NCI-H2107 treated with DMSO at 0.1 percent for 48 hours (cell line): ENCODE data around the gene EXOC4.

Source experiments
- DNase-seq: peaks from one replicate; lab custom pipeline; 2025; ENCODE audit not compliant: unreplicated experiment; lab: John Stamatoyannopoulos, UW

The EXOC4 gene

DNA sequence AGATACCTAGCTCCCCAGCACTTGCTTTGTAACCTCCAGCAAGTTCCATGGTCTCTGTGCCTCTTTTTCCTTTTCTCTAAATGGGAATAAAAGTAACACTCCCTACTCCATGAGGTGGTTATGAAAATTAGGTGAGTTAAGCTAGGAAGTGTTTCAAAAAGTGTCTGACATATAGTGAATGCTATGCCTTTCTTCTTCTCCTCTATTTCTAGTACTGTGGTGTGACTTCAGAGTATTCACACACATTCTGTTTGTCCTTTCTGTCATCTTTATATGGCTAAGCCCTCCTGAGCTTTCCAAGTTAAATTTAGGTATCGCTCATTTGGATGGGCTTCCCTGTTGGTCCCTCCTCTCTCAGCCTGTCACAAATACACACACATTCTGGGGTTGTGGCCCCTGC, 229.7 kb downstream of the EXOC4 start:
- no peak for DNase-seq

GRCh38 chr7:133484086-133484485, 231.2 kb downstream of the EXOC4 start:
- DNase-seq = peak; percentile 8

- no peak for DNase-seq
Observed at GRCh38 chr7:133489906-133490305, 237.0 kb downstream of the EXOC4 start.

GRCh38 chr7:133491201-133491691, 238.4 kb downstream of the EXOC4 start:
- no peak for DNase-seq

DNA sequence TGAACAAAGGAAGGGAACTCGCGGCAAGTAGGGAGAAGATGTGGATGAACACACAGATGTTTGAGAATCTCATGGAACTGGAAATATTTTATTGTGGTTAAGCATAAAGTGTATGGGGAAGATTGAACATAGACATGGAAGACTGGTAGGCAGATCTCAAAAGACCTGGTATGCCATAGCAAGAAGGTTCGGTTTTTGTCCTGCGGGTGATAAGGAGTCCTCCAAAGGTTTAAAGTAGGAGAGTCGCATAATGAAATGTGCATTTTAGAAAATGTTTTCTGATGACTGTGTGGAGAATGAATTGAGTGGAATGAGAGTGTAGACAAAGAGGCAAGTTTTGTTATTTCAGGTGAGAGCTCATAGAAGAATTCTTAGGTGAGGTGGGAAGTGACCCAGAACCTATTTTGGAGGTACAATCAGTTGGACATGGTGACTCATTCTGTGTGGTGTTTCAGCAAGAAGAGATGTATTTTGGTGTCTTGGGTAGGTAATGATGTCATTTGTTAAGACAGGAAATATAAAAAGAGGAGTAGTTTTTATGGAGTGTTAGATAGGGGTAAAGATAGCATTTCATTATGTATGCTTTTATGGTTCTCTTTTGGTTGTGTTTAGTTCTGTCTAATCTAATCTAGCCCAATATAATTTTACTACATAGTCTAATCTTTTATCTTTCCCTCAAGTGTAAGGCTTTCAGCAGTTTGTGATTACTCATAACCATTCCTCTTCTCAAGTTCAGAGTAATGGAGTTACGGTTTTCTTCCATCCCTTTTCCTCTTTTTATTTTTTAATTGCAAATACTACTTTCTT, 239.2 kb downstream of the EXOC4 start:
- no peak for DNase-seq

DNA sequence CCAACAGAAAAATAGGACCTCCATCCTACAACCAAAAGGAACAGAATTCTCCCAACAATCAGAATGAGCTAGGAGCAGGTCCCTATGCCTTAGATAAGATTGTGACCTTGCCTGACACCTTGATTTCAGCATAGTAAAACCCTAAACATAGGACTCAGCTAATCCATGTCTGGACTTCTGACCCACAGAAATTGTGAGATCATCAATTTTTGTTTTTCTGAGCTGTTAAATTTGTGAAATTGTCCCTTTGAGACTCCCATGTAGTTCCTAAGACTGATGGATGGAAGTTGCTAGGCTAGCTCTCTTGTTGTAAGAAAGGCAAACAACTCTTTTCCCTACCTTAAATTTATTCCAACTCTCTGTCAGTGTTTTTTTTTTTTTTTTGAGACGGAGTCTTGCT, 244.2 kb downstream of the EXOC4 start:
- DNase-seq = no peak

GRCh38 chr7:133501771-133502170, 248.9 kb downstream of the EXOC4 start:
- DNase-seq = no peak

DNA sequence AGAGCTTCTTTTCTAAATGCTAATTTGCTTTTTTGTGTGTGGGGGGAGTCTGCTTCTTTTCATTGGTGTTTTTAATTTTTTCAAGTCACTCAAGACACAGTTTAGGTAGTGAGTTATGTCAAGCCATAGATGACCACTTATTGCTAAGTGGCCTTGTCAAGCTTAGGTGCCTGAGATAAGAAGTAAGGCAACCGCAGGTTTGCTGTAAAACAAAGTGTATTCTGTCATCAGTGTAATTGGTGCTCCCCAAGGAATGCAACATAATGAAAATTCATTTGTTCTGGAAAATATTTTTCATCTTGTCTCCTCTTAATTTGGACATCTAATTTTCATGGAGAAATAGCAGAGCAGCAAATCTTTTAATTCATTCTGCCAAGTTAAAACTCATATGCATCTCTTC, 249.6 kb downstream of the EXOC4 start:
- DNase-seq = no peak

DNA sequence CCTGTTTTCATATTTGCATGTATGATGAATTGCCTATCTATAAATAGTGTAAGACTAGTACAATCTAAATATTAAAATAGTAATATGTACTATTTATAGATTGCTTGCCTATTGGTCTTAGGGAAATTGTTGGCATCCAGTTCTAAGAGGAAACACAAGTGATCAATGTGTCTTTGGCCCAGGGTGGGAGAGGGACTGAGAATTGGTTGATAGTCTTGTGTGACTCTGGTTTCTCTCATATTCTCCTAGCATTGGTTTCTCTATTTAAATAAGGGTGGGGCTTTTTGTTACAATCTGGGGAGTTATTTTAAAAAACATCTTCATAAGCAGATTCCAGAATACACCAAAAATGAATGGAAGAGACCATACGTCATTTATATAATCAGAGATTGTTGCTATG, 250.1 kb downstream of the EXOC4 start:
- DNase-seq = no peak

DNA sequence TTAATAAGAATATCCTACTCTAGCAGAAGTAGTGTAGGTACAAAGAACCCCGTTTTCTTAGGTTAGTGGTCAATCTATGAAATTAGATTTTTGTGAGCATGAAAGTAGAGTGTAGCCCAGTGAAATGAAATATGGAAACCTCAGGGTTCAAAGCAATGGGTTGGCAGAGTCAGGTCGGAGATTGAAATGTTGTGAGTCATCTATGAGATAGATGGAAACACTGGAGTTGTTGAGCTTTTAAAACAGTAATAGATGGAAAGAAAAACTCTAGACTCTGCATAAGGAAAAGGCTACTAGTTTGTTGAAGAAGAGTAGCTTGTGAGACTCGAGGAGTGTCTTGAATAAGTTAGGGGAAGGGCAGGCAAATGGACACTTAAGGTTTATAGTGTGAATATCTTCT, 251.9 kb downstream of the EXOC4 start:
- no peak for DNase-seq

DNA sequence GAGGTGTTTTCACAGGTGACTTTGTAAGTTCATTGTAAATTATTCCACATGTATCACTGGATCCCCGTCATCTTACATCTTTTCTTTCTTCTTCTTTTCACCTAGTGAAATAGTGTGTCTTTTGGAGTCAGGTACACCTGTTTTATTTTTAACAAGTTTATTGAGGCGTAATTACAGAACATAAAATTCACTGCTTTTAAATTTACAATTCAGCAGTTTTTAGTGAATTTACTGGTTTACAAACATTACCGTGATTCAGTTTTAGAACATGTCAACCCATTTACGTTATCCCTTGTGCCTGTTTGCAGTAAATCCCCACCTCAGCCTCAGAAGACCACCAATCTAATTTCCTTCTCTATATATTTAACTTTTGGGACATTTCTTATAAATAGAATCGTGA, 256.9 kb downstream of the EXOC4 start:
- DNase-seq = no peak

- no peak for DNase-seq
Observed at GRCh38 chr7:133510326-133511055, 257.6 kb downstream of the EXOC4 start.

GRCh38 chr7:133511252-133511651, 258.4 kb downstream of the EXOC4 start:
- no peak for DNase-seq

DNA sequence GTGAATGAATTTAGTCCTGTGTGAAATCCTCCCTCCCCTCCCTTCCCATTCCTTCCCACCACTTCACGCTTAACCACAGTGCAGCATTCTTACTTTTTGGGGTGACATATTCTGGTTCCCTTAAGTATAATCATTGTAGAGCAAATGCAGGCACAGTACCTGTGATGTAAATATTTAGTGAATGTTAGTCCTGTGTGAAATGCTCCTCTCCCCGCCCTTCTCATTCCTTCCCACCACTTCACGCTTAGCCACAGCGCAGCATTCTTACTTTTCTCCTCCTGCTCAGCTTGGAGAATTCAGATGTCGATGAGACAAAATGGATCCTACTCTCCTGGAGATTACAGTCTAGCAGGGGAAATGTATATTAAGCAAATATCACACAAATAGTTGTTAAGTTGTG, 258.8 kb downstream of the EXOC4 start:
- no peak for DNase-seq

DNA sequence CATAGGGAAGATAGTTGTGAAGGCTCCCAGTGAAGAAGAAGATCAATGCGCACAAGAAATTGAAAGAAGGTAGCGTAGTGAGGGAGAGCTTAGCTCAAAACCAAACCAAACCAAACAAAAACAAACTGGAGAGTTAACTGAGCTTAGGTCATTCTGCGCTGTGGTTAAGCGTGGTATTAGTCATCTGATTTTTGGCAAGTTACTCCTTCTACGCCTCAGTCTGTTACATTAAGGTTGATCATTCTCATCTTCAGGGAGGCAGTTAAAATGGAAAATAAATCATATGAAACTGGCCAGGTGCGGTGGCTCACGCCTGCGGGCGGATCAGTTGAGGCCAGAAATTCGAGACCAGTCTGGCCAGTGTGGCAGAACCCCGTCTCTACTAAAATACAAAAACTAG, 259.7 kb downstream of the EXOC4 start:
- no peak for DNase-seq

DNA sequence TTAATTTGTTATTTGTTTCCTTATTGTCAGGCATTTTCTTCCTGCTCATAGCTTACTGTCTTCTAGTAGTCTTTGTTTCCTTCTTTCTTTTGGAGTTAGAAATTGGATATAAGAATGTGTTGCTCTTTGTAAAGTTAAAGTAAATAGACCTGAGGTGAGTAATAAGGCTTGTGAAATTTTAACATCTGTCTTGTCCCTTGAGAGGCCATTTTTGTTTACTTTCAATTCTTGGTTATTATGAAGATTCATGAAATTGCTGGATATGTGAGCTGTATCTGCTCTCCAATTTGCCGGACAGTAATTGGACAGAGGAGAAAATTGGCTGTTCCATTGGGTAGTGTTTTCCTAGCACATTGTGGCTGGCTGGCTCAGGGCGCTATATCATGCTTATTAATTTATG, 260.7 kb downstream of the EXOC4 start:
- DNase-seq = no peak

- DNase-seq = no peak
Observed at GRCh38 chr7:133514551-133514950, 261.7 kb downstream of the EXOC4 start.

GRCh38 chr7:133517766-133518165, 264.9 kb downstream of the EXOC4 start:
- DNase-seq = no peak

- no peak for DNase-seq
Observed at GRCh38 chr7:133518718-133519117, 265.8 kb downstream of the EXOC4 start.

- DNase-seq = no peak
Observed at GRCh38 chr7:133520248-133520647, 267.4 kb downstream of the EXOC4 start.

DNA sequence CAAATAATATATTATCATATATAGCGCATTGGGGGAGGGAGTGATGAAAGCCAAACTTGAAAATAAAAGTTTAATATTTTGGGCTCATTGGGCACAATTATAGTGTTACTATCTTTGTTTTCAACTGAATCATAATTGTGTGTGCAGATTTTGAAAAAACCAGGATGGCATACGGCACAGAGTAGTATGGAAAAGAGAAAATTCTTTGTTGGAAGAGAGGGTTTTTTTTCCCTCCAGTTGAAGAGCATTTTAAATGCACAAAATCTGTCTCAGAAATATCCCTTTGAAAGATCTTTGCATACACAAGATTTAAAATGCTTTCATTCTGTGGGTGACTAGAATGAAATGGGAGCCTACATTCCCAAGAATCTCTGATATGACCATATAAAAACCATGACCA, 269.6 kb downstream of the EXOC4 start:
- DNase-seq = no peak

- DNase-seq = no peak
Observed at GRCh38 chr7:133528796-133529195, 275.9 kb downstream of the EXOC4 start.
